H1 (cell line): ENCODE results near the gene TECR. TPM values are rescaled to one million over a fixed set of nuclear protein-coding genes. Genes with fewer than 3 reads are reported as not detected.
"Not testable (repeated sequence)": the region's sequence is repeated elsewhere in the genome, so short reads cannot be mapped to it uniquely, and the experiment has no call there.

Experiments
- CTCF ChIA-PET: fragments of 300-600 bp; sonication (Branson Sonifier 250); formaldehyde crosslinking; loops from one replicate; lab custom pipeline; 2021; ENCODE audit not compliant: partially characterized antibody; lab: Charles Lee
- POLR2A ChIA-PET: fragments of 300-600 bp; sonication (Branson Sonifier 250); formaldehyde crosslinking; loops from one replicate; lab custom pipeline; 2021; ENCODE audit warnings: inconsistent platforms; ENCODE audit not compliant: partially characterized antibody; lab: Charles Lee
- DNase-seq, 2 experiments: peaks; one replicate each; pipeline versions ENCODE4 v3.0.0 to v3.0.0-alpha.2; 2010 to 2022; ENCODE audit warnings: low spot score in 2 of 2, low read depth in 1 of 2, mixed read lengths in 1 of 2
- FAIRE-seq: peaks from 2 replicates; lab custom pipeline; 2011; peaks lifted over from hg19 to GRCh38; lab: Jason Lieb, UNC
- H2AFZ ChIP-seq: 2 replicates; pipeline ENCODE4 v1.8.1; 2012; ENCODE audit warnings: low read length, inconsistent platforms
- H2AK5ac ChIP-seq: 2 replicates; pipeline ENCODE4 v1.6.1; 2013; ENCODE audit warnings: low read depth, low read length
- H2BK120ac ChIP-seq: replicated peaks from 2 replicates; pipeline ENCODE3; 2013; ENCODE audit warnings: low read depth, low read length, inconsistent platforms
- H2BK12ac ChIP-seq: 2 replicates; pipeline ENCODE4 v1.6.1; 2013; ENCODE audit warnings: low read depth, low read length
- H2BK15ac ChIP-seq: 2 replicates; pipeline ENCODE4 v1.6.1; 2013; ENCODE audit warnings: low read length
- H2BK20ac ChIP-seq: 2 replicates; pipeline ENCODE4 v1.6.1; 2013; ENCODE audit warnings: low read length
- H2BK5ac ChIP-seq: 2 replicates; pipeline ENCODE4 v1.6.1; 2013; ENCODE audit warnings: low read depth, low read length
- H3K14ac ChIP-seq: 2 replicates; pipeline ENCODE4 v1.6.1; 2013; ENCODE audit warnings: inconsistent platforms; ENCODE audit not compliant: insufficient read length
- H3K18ac ChIP-seq: 2 replicates; pipeline ENCODE4 v1.6.1; 2013; ENCODE audit warnings: low read length; ENCODE audit errors: extremely low read depth
- H3K23ac ChIP-seq: 2 replicates; pipeline ENCODE4 v1.6.1; 2013; ENCODE audit warnings: inconsistent platforms; ENCODE audit not compliant: insufficient read length
- H3K23me2 ChIP-seq: 2 replicates; pipeline ENCODE4 v1.6.1; 2013; ENCODE audit warnings: low read depth, low read length
- H3K27ac ChIP-seq: 2 replicates; pipeline ENCODE4 v1.6.1; 2011; ENCODE audit warnings: low read depth, low read length, inconsistent platforms
- H3K27me3 ChIP-seq, 4 experiments: replicated peaks in 1 of 4; 1 replicate in 1 of 4; 2 replicates in 3 of 4; pipeline versions ENCODE4 v1.6.1 to v1.8.1; 2011 to 2013; ENCODE audit warnings: low read length in 3 of 4, mild to moderate bottlenecking in 3 of 4, inconsistent platforms in 2 of 4, mixed read lengths in 2 of 4, moderate library complexity in 1 of 4; ENCODE audit not compliant: control insufficient read depth in 3 of 4, insufficient read depth in 3 of 4; ENCODE audit errors: extremely low read depth in 1 of 4
- H3K36me3 ChIP-seq, 4 experiments: 2 replicates each; pipeline versions ENCODE4 v1.6.1 to v1.8.1; 2011 to 2013; ENCODE audit warnings: mild to moderate bottlenecking in 4 of 4, low read length in 3 of 4, moderate library complexity in 2 of 4, control low read depth in 1 of 4, inconsistent platforms in 1 of 4; ENCODE audit not compliant: insufficient read depth in 4 of 4, control insufficient read depth in 2 of 4
- H3K4ac ChIP-seq: replicated peaks from 2 replicates; pipeline ENCODE3; 2013; ENCODE audit warnings: low read length, low read depth, mixed read lengths, inconsistent platforms; ENCODE audit not compliant: insufficient read length
- H3K4me1 ChIP-seq, 4 experiments: replicated peaks in 1 of 4; 1 replicate in 1 of 4; 2 replicates in 3 of 4; pipeline versions ENCODE4 v1.6.1 to v1.8.1; 2011 to 2013; ENCODE audit warnings: low read length in 3 of 4, inconsistent platforms in 2 of 4, mixed read lengths in 1 of 4; ENCODE audit not compliant: insufficient read depth in 4 of 4, control insufficient read depth in 3 of 4
- H3K4me2 ChIP-seq, 2 experiments: 2 replicates each; pipeline versions ENCODE4 v1.6.1 to v1.8.1; 2011 to 2013; ENCODE audit warnings: low read depth in 2 of 2, low read length in 2 of 2, control low read depth in 1 of 2, inconsistent platforms in 1 of 2, mild to moderate bottlenecking in 1 of 2; ENCODE audit not compliant: insufficient read depth in 1 of 2
- H3K4me3 ChIP-seq, 4 experiments: fragments of 200-600, 300-600 bp in 1 of 4; sonication (generic), shearing (Covaris generic), sonication (Bioruptor Twin) in 1 of 4; 2 replicates each; pipeline versions ENCODE4 v1.5.1 to v1.8.1; 2011 to 2016; ENCODE audit warnings: low read length in 4 of 4, low read depth in 3 of 4, control low read depth in 2 of 4, inconsistent platforms in 2 of 4, mild to moderate bottlenecking in 2 of 4, mixed read lengths in 1 of 4, moderate library complexity in 1 of 4; ENCODE audit not compliant: insufficient read depth in 2 of 4; ENCODE audit errors: extremely low read depth in 1 of 4
- H3K56ac ChIP-seq: replicated peaks from 2 replicates; pipeline ENCODE3; 2013; ENCODE audit warnings: low read depth, mild to moderate bottlenecking, mixed read lengths, low read length, inconsistent platforms; ENCODE audit not compliant: insufficient read length
- H3K79me1 ChIP-seq: 2 replicates; pipeline ENCODE4 v1.6.1; 2013; ENCODE audit warnings: low read depth, low read length, control low read depth
- H3K79me2 ChIP-seq, 2 experiments: 2 replicates each; pipeline versions ENCODE4 v1.6.1 to v1.8.1; 2012 to 2013; ENCODE audit warnings: low read length in 2 of 2, mild to moderate bottlenecking in 2 of 2, inconsistent platforms in 1 of 2; ENCODE audit not compliant: insufficient read depth in 2 of 2, control insufficient read depth in 1 of 2
- H3K9ac ChIP-seq, 4 experiments: replicated peaks in 1 of 4; 1 replicate in 1 of 4; 2 replicates in 3 of 4; pipeline versions ENCODE4 v1.6.1 to v1.8.1; 2011 to 2013; ENCODE audit warnings: low read depth in 3 of 4, low read length in 3 of 4, control low read depth in 2 of 4, mild to moderate bottlenecking in 2 of 4, moderate library complexity in 2 of 4, inconsistent platforms in 1 of 4; ENCODE audit errors: extremely low read depth in 1 of 4
- H3K9me3 ChIP-seq, 2 experiments: 2 replicates each; pipeline versions ENCODE4 v1.6.1 to v1.8.1; 2012 to 2013; ENCODE audit warnings: mild to moderate bottlenecking in 2 of 2, moderate library complexity in 2 of 2, control low read depth in 1 of 2, inconsistent platforms in 1 of 2, low read depth in 1 of 2, low read length in 1 of 2, mixed read lengths in 1 of 2; ENCODE audit not compliant: insufficient read depth in 2 of 2
- H4K20me1 ChIP-seq, 2 experiments: replicated peaks in 1 of 2; 2 replicates each; pipeline versions ENCODE3 to v1.8.1; 2011 to 2013; ENCODE audit warnings: inconsistent platforms in 2 of 2, low read length in 2 of 2, mild to moderate bottlenecking in 1 of 2; ENCODE audit not compliant: insufficient read depth in 2 of 2, control insufficient read depth in 1 of 2
- H4K5ac ChIP-seq: 2 replicates; pipeline ENCODE4 v1.6.1; 2013; ENCODE audit warnings: low read length, low read depth, mixed read lengths, inconsistent platforms; ENCODE audit not compliant: insufficient read length
- H4K8ac ChIP-seq: 2 replicates; pipeline ENCODE4 v1.8.0; 2013; ENCODE audit warnings: mild to moderate bottlenecking, moderate library complexity, low read length, inconsistent platforms; ENCODE audit not compliant: insufficient read depth; ENCODE audit errors: extremely low read depth
- H4K91ac ChIP-seq: replicated peaks from 2 replicates; pipeline ENCODE3; 2013; ENCODE audit warnings: low read length, mixed read lengths, inconsistent platforms; ENCODE audit not compliant: insufficient read length
- WGBS, 2 experiments: shearing (Covaris generic) in 1 of 2; methylation state at CpG; one replicate each; pipeline versions ENCODE4 v1.1.6 to v1.1.7; 2013 to 2015; ENCODE audit warnings: low lambda C conversion rate in 2 of 2, mixed read lengths in 2 of 2, inconsistent platforms in 1 of 2, low coverage in 1 of 2, missing lambda C conversion rate in 1 of 2; ENCODE audit not compliant: insufficient replicate concordance in 2 of 2, insufficient coverage in 1 of 2, insufficient read length in 1 of 2; ENCODE audit errors: extremely low coverage in 1 of 2, missing lambda C conversion rate in 1 of 2; 5-methylcytosine and 5-hydroxymethylcytosine counted together
- polyA plus RNA-seq, 7 experiments: library from polyadenylated mRNA; depleted of rRNA in 3 of 7; stranded (reverse) in 5 of 7; unstranded in 2 of 7; fragments of >200 nt in 5 of 7; fragments of 200-250 nt in 2 of 7; gene quantifications; 1 replicate in 5 of 7; 2 replicates in 1 of 7; 4 replicates in 1 of 7; pipeline versions ENCODE4 v1.2.1 to v1.2.3, GENCODE V29; 2011 to 2013; ENCODE audit warnings: missing spikeins in 2 of 7, mixed read lengths in 2 of 7
- total RNA-seq: library from RNA; stranded (reverse); fragmentation: NEBNext Ultra II Directional; extraction: Animal tissue kit (Norgen Biotek cat#: 25700); gene quantifications from 2 replicates; pipeline ENCODE4 v1.2.1, GENCODE V29; 2021

TECR gene
- total and polyA plus RNA-seq, 2 of the 8 experiments (the other 6 are each of a cell fraction or from before 2014, with no cell fraction given) = 172 to 405 TPM

DNA sequence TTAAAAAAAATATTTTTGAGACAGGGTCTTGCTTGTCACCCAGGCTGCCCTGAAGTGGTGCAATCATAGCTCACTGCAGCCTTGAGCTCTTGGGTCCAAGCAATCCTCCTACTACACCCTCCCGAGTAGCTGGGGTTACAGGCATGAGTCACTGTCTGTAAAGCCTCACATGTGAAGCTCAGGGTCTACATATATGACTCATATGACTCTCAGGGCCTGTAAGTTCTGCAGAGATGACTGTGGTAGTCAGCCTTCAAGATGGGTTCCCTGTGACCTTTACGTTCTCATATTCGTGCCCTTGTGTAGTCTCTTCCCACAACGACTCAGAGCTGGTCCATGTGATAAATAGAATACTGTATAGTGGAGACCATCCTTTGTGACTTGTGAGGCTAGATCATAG lies 60.0 kb downstream of the TECR start:
- H3K27ac ChIP-seq, H3K4me3 ChIP-seq, POLR2A ChIA-PET, H3K79me1 ChIP-seq, H2BK15ac ChIP-seq, H2BK5ac ChIP-seq, H4K91ac ChIP-seq, H3K14ac ChIP-seq, H3K23ac ChIP-seq, CTCF ChIA-PET, H4K5ac ChIP-seq, H2AK5ac ChIP-seq, H3K18ac ChIP-seq, H3K4me1 ChIP-seq, FAIRE-seq, H2BK120ac ChIP-seq, H3K27me3 ChIP-seq, DNase-seq, H2BK12ac ChIP-seq, H3K36me3 ChIP-seq, H4K8ac ChIP-seq, H2BK20ac ChIP-seq, H3K4ac ChIP-seq, H3K56ac ChIP-seq, H3K79me2 ChIP-seq, H3K9ac ChIP-seq, H3K4me2 ChIP-seq, H2AFZ ChIP-seq, H3K23me2 ChIP-seq, H4K20me1 ChIP-seq: not testable (repeated sequence)
- peaks cover 11 to 22% of the 10 kb centered on the region in 2 experiments; a peak in 3 of 4 replicates for H3K9me3 ChIP-seq
- whole genome bisulfite sequencing, 2 experiments = 74% methylated on average over 4 of the region's 4 CpGs; no CpG with 5 or more reads in 1 of the 2 experiments
